Endothelial cell of umbilical vein (primary cell): Measurements from ENCODE around the gene NCKAP5. TPM values are rescaled to one million over a fixed set of nuclear protein-coding genes. Genes with fewer than 3 reads are reported as not detected.

Source experiments
- BruUV-seq: library from RNA; stranded (reverse); fragments of 400-500 nt; replicated peaks from 2 replicates; lab custom pipeline; 2021; lab: Mats Ljungman, UMichigan
- CTCF ChIA-PET: fragments of 300-600, 350-600 bp; sonication (Branson Sonifier 250); formaldehyde crosslinking; loops from one replicate; lab custom pipeline; 2021; ENCODE audit warnings: antibody characterized with exemption, inconsistent platforms; lab: Charles Lee
- POLR2A ChIA-PET: fragments of 300-600, 350-600 bp; sonication (Branson Sonifier 250); formaldehyde crosslinking; loops from one replicate; lab custom pipeline; 2021; ENCODE audit warnings: antibody characterized with exemption, inconsistent platforms; lab: Charles Lee
- DNase-seq: peaks from one replicate; pipeline ENCODE4 v3.0.0-alpha.2; 2011; ENCODE audit warnings: low read depth, low spot score
- FAIRE-seq: peaks from 2 replicates; lab custom pipeline; 2011; peaks lifted over from hg19 to GRCh38; lab: Jason Lieb, UNC
- H2AFZ ChIP-seq: 2 replicates; pipeline ENCODE4 v1.6.0; 2012; ENCODE audit warnings: low read depth, low read length, control low read depth, inconsistent platforms
- H3K27ac ChIP-seq: 2 replicates; pipeline ENCODE4 v1.5.1; 2011; ENCODE audit warnings: low read depth, mild to moderate bottlenecking, control low read depth, low read length, moderate library complexity; ENCODE audit not compliant: insufficient read depth
- H3K27me3 ChIP-seq, 2 experiments: 2 replicates each; pipeline versions ENCODE4 v1.6.0 to v1.6.1; 2011; ENCODE audit warnings: low read length in 2 of 2, mixed read lengths in 1 of 2; ENCODE audit not compliant: control insufficient read depth in 2 of 2, insufficient read depth in 2 of 2
- H3K36me3 ChIP-seq, 2 experiments: 2 replicates in 1 of 2; 3 replicates in 1 of 2; pipeline ENCODE4 v1.5.1; 2011; ENCODE audit warnings: low read length in 2 of 2, mild to moderate bottlenecking in 1 of 2, moderate library complexity in 1 of 2; ENCODE audit not compliant: control insufficient read depth in 2 of 2, insufficient read depth in 2 of 2; ENCODE audit errors: extremely low read depth in 1 of 2
- H3K4me1 ChIP-seq: 3 replicates; pipeline ENCODE4 v1.5.1; 2011; ENCODE audit warnings: mild to moderate bottlenecking, low read length; ENCODE audit not compliant: control insufficient read depth, insufficient read depth; ENCODE audit errors: extremely low read depth
- H3K4me2 ChIP-seq: 2 replicates; pipeline ENCODE4 v1.6.1; 2011; ENCODE audit warnings: low read length, control low read depth, mixed read lengths; ENCODE audit not compliant: insufficient read depth
- H3K4me3 ChIP-seq, 3 experiments: fragments of 200-600 bp in 1 of 3; sonication (generic), shearing (Covaris generic) in 1 of 3; replicated peaks in 1 of 3; 2 replicates each; pipeline ENCODE4 v1.5.1; 2011 to 2016; ENCODE audit warnings: control low read depth in 3 of 3, low read length in 3 of 3, mild to moderate bottlenecking in 2 of 3, inconsistent platforms in 1 of 3, low read depth in 1 of 3, moderate library complexity in 1 of 3; ENCODE audit not compliant: insufficient read depth in 1 of 3
- H3K79me2 ChIP-seq: 2 replicates; pipeline ENCODE4 v1.6.0; 2012; ENCODE audit warnings: low read length, inconsistent platforms; ENCODE audit not compliant: control insufficient read depth, insufficient read depth
- H3K9ac ChIP-seq: replicated peaks from 2 replicates; pipeline ENCODE3; 2011; ENCODE audit warnings: low read length, control low read depth; ENCODE audit not compliant: insufficient read depth; ENCODE audit errors: extremely low read depth
- H3K9me1 ChIP-seq: replicated peaks from 3 replicates; pipeline ENCODE4 v1.6.0; 2011; ENCODE audit warnings: mild to moderate bottlenecking, low read length; ENCODE audit not compliant: control insufficient read depth, insufficient read depth; ENCODE audit errors: extremely low read depth
- H3K9me3 ChIP-seq: replicated peaks from 2 replicates; pipeline ENCODE4 v1.5.1; 2012; ENCODE audit warnings: low read length, inconsistent platforms; ENCODE audit not compliant: control insufficient read depth, insufficient read depth
- H4K20me1 ChIP-seq: replicated peaks from 2 replicates; pipeline ENCODE3; 2011; ENCODE audit warnings: mild to moderate bottlenecking, low read length; ENCODE audit not compliant: control insufficient read depth, insufficient read depth; ENCODE audit errors: extremely low read depth
- CTCF ChIP-seq, 2 donors: IDR thresholded peaks; 1 replicate in 1 of 2; 2 replicates in 1 of 2; pipeline ENCODE4 v1.5.1; 2011; ENCODE audit warnings: low read length in 2 of 2, mild to moderate bottlenecking in 2 of 2, moderate library complexity in 2 of 2, control low read depth in 1 of 2, inconsistent platforms in 1 of 2, low read depth in 1 of 2; ENCODE audit not compliant: insufficient read depth in 1 of 2; ENCODE audit errors: extremely low read depth in 1 of 2
- EZH2 ChIP-seq: IDR thresholded peaks from 2 replicates; pipeline ENCODE4 v1.6.1; 2012; ENCODE audit warnings: borderline replicate concordance, low read depth, mild to moderate bottlenecking, moderate library complexity, low read length, inconsistent platforms; ENCODE audit not compliant: severe bottlenecking
- FOS ChIP-seq: IDR thresholded peaks from 2 replicates; pipeline ENCODE4 v1.6.1; 2011; ENCODE audit warnings: mild to moderate bottlenecking, low read length, moderate library complexity, borderline replicate concordance; ENCODE audit not compliant: insufficient read depth
- GATA2 ChIP-seq: IDR thresholded peaks from 2 replicates; pipeline ENCODE4 v1.7.0; 2011; ENCODE audit warnings: low read depth, mild to moderate bottlenecking, moderate library complexity, mixed read lengths, low read length; ENCODE audit not compliant: insufficient read length, insufficient read depth
- JUN ChIP-seq: IDR thresholded peaks from 2 replicates; pipeline ENCODE4 v1.6.1; 2011; ENCODE audit warnings: borderline replicate concordance, low read depth; ENCODE audit not compliant: insufficient read length, insufficient read depth
- MAX ChIP-seq: IDR thresholded peaks from 2 replicates; pipeline ENCODE4 v1.6.1; 2011; ENCODE audit not compliant: insufficient read depth, insufficient read length
- MYC ChIP-seq: IDR thresholded peaks from one replicate; pipeline ENCODE4 v1.6.1; 2011; ENCODE audit warnings: mild to moderate bottlenecking, low read depth, low read length
- POLR2A ChIP-seq: IDR thresholded peaks from 2 replicates; pipeline ENCODE4 v1.6.1; 2012; ENCODE audit warnings: low read depth, mild to moderate bottlenecking, control low read depth, low read length
- POLR2AphosphoS5 ChIP-seq: IDR thresholded peaks from 2 replicates; pipeline ENCODE4 v1.6.1; 2012; ENCODE audit warnings: low read depth, mild to moderate bottlenecking, control low read depth, low read length, moderate library complexity; ENCODE audit not compliant: insufficient read depth
- dilution Hi-C: fragments of 300-500 bp; cut with MboI; formaldehyde crosslinking; loops from one replicate; pipeline ENCODE4 v1.15.0; 2019; ENCODE audit warnings: low sequenced_read_pairs; ENCODE audit not compliant: extremely low pct_ligation_motif_present
- intact Hi-C: fragments of 100-400 bp; cut with micrococcal nuclease; formaldehyde crosslinking; loops from one replicate; pipeline ENCODE4 v1.10.0; 2022
- polyA plus RNA-seq, 4 experiments: library from polyadenylated mRNA; depleted of rRNA in 3 of 4; stranded (reverse) in 3 of 4; unstranded in 1 of 4; fragments of >200 nt; gene quantifications; 2 replicates each; pipeline versions ENCODE4 v1.2.1 to v1.2.3, GENCODE V29; 2011 to 2012; ENCODE audit warnings: missing spikeins in 1 of 4
- total RNA-seq: library from RNA; stranded (reverse); gene quantifications from 2 replicates; pipeline ENCODE4 v1.2.3, GENCODE V29; 2021

NCKAP5 gene
- total and polyA plus RNA-seq, 2 donors (not counting 3 experiments of a cell fraction or from before 2014, with no cell fraction given): 0.47 to 3.3 TPM

- dilution Hi-C loops: no loop called here
- ChIA-PET POLR2A (no interaction called here), CTCF (no interaction called here)
- H3K9me3 ChIP-seq: no peaks in the 10 kb centered on the region
- no peaks in the 10 kb centered on the region for H3K27me3 ChIP-seq
- no peak overlapping the region for H3K9ac ChIP-seq
- H3K4me1 ChIP-seq: no peaks in the 10 kb centered on the region
- no peaks in the 10 kb centered on the region for H3K9me1 ChIP-seq
- no TSS peak for BruUV-seq
- no peaks in the 10 kb centered on the region for H3K79me2 ChIP-seq
- no peaks in the 10 kb centered on the region for H3K36me3 ChIP-seq
- intact Hi-C loops: no loop called here
- H3K4me3 ChIP-seq: no peak overlapping the region
- DNase-seq: no peak
- H3K27ac ChIP-seq: no peak overlapping the region
- no peak for FAIRE-seq
- H4K20me1 ChIP-seq: no peaks in the 10 kb centered on the region
- TF ChIP-seq EZH2 (no peak), JUN (no peak), MYC (no peak), POLR2AphosphoS5 (no peak), POLR2A (no peak), CTCF (IDR thresholded peaks at IDR 0.05; ENCODE audit: extremely low read depth in 1 of 2, insufficient read depth in 1 of 2, low read depth in 1 of 2, low read length in 2 of 2) (no peak), GATA2 (no peak), FOS (no peak), MAX (no peak)
- H3K4me2 ChIP-seq: no peak overlapping the region
- H2AFZ ChIP-seq: no peak overlapping the region
Measured at GRCh38 chr2:132814651-132815050, 753.6 kb downstream of the NCKAP5 start.
